Activated CD8-positive, alpha-beta memory T cell treated with anti-CD3 and anti-CD28 coated beads, Interleukin-2, amount 10 ng/mL, durations not matched to agents 7 days and 5 days (primary cell): Measurements from ENCODE around the gene PER2. TPM values are rescaled to one million over a fixed set of nuclear protein-coding genes. Genes with fewer than 3 reads are reported as not detected.

ENCODE experiments used
- ATAC-seq: fragments of 150-1000 bp; cut with Tn5 transposase; one replicate; pipeline ENCODE4 v1.10.0; 2021; ENCODE audit warnings: moderate library complexity
- CTCF ChIA-PET: fragments of 350-600 bp; sonication (Branson Sonifier 250); formaldehyde crosslinking; loops from one replicate; lab custom pipeline; 2021; ENCODE audit warnings: antibody characterized with exemption; lab: Charles Lee
- DNase-seq: peaks from one replicate; pipeline ENCODE4 v3.0.0-alpha.2; 2020
- H3K27ac Mint-ChIP-seq: one replicate; pipeline ENCODE4 v1.8.0; 2021; ENCODE audit warnings: mild to moderate bottlenecking, mixed read lengths
- H3K27me3 Mint-ChIP-seq: one replicate; pipeline ENCODE4 v1.8.0; 2021; ENCODE audit warnings: mixed read lengths
- H3K36me3 Mint-ChIP-seq: one replicate; pipeline ENCODE4 v1.8.0; 2021; ENCODE audit warnings: mild to moderate bottlenecking, mixed read lengths
- H3K4me1 Mint-ChIP-seq: one replicate; pipeline ENCODE4 v1.8.0; 2021; ENCODE audit warnings: mixed read lengths
- H3K4me3 Mint-ChIP-seq: one replicate; pipeline ENCODE4 v1.8.0; 2021; ENCODE audit warnings: mild to moderate bottlenecking, moderate library complexity, mixed read lengths
- H3K9me3 Mint-ChIP-seq: one replicate; pipeline ENCODE4 v1.8.0; 2022; ENCODE audit warnings: low read depth, mixed read lengths
- total RNA-seq, 2 experiments: library from RNA; stranded (reverse); gene quantifications; one replicate each; pipeline ENCODE4 v1.2.3, GENCODE V29; 2021

PER2 gene
- total RNA-seq, 2 experiments from 2014 or later: 9.1 to 11.5 TPM

DNA sequence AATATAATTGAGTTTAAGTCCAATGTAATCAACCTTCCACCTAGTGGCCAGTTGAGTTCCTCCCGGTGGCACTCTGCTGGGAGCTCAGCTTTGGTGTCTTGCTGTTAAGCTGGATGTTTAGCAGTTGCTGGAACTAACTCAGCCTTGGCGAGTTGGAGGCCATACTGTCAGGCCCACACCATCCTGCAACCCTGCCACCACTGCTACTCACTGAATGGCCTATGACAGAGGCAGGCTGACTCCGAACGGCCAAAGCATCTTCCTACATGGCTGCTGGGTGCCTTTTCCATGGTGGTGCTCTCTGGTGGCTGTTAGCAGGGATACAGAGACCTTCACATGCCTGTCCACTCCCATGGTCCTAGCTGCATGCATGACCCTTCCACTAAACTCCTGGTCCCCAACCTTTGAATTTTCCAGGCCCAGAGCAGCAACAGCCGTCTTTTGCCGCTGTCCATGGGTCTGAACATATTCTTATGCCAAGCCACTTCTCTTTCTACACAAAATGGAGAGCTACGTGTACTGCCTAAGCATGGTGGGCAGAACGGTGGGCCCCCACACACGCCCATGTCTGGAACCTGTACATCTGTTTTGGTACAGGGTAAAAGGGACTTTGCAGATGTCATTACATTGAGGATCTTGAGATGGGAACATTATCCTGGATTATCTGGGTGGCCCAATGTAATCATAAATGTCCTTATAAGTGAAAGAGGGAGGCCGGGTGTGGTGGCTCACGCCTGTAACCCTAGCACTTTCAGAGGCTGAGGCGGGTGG, 16.9 kb upstream of the PER2 start:
- no peak overlapping the region for H3K27ac Mint-ChIP-seq
- H3K36me3 Mint-ChIP-seq: no peaks in the 10 kb centered on the region
- H3K27me3 Mint-ChIP-seq: peaks cover 14% of the 10 kb centered on the region
- H3K9me3 Mint-ChIP-seq: no peaks in the 10 kb centered on the region
- no peak overlapping the region for H3K4me3 Mint-ChIP-seq
- CTCF ChIA-PET: interaction anchor here (1.2 kb wide), 1 partner anchor 46 kb away, joined by 5 read pairs; no protein-coding TSS in a partner anchor
- DNase-seq (no peak), ATAC-seq (no peak)
- H3K4me1 Mint-ChIP-seq: no peaks in the 10 kb centered on the region

DNA sequence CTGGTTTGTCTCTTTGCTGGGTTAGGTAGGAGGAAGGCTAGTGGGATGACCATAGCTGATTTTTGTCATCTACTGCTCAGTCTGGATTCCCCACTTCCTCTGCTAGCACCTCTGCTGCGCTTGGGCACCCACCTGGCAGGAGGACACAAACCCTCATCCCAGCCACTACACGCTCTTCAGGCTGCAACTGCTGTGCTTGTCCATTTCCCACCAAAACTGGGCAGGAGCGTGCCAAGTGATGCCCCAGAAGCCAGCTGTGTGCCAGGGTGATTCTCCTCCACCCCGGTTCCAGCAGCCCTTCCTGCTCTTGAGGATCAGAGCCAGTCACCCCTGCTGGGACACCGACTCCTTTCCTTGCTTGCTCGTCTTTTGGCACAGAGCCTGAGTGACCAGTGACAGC, 15.7 kb upstream of the PER2 start:
- H3K9me3 Mint-ChIP-seq: no peaks in the 10 kb centered on the region
- no peak overlapping the region for H3K27ac Mint-ChIP-seq
- H3K36me3 Mint-ChIP-seq: no peaks in the 10 kb centered on the region
- ATAC-seq (no peak), DNase-seq (no peak)
- H3K4me1 Mint-ChIP-seq: no peaks in the 10 kb centered on the region
- CTCF ChIA-PET: interaction anchor here (0.7 to 0.9 kb wide), 2 partner anchors 12 to 41 kb away, joined by 3 read pairs; no protein-coding TSS in a partner anchor
- no peak overlapping the region for H3K4me3 Mint-ChIP-seq
- peaks cover 15% of the 10 kb centered on the region for H3K27me3 Mint-ChIP-seq

DNA sequence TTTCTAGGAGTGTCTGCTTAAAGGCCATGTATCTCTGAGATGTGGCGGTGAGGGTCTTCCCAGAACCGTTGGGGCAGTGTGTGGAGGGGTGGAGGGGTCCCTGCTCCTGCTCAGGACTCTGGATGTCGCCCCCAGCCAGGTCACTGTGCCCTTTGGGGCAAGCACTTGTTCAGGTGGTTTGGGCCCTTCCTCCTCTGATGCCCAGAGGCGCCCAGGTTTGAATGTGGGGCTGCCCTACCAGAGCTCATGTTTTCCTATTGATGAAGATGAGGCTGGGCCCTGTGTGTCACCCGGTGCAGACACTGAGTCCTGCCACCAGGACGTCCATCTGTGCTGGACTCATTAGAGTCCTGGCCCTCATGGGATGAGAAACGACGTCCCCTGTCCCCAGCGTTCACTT, 14.3 kb upstream of the PER2 start:
- CTCF ChIA-PET: no interaction called here
- Mint-ChIP-seq H3K4me3 (no peak overlapping the region), H3K36me3 (no peaks in the 10 kb centered on the region), H3K4me1 (no peaks in the 10 kb centered on the region), H3K27ac (no peak overlapping the region), H3K27me3 (peaks cover 15% of the 10 kb centered on the region), H3K9me3 (no peaks in the 10 kb centered on the region)
- DNase-seq (no peak), ATAC-seq (no peak)

- Mint-ChIP-seq H3K27ac (no peak overlapping the region), H3K4me1 (no peaks in the 10 kb centered on the region), H3K27me3 (peaks cover 15% of the 10 kb centered on the region), H3K9me3 (no peaks in the 10 kb centered on the region), H3K36me3 (no peaks in the 10 kb centered on the region), H3K4me3 (no peak overlapping the region)
- ATAC-seq (no peak), DNase-seq (no peak)
- CTCF ChIA-PET: interaction anchor here (1.3 kb wide), 1 partner anchor 483 kb away, joined by 3 read pairs; no protein-coding TSS in a partner anchor
These were observed 13.7 kb upstream of the PER2 start for GRCh38 chr2:238302087-238302486.

- H3K9me3 Mint-ChIP-seq: no peaks in the 10 kb centered on the region
- ATAC-seq (no peak), DNase-seq (no peak)
- no peaks in the 10 kb centered on the region for H3K36me3 Mint-ChIP-seq
- no peak overlapping the region for H3K27ac Mint-ChIP-seq
- H3K4me1 Mint-ChIP-seq: no peaks in the 10 kb centered on the region
- CTCF ChIA-PET: no interaction called here
- peaks cover 15% of the 10 kb centered on the region for H3K27me3 Mint-ChIP-seq
- H3K4me3 Mint-ChIP-seq: no peak overlapping the region
These were observed 11.4 kb upstream of the PER2 start for GRCh38 chr2:238299803-238300202.

DNA sequence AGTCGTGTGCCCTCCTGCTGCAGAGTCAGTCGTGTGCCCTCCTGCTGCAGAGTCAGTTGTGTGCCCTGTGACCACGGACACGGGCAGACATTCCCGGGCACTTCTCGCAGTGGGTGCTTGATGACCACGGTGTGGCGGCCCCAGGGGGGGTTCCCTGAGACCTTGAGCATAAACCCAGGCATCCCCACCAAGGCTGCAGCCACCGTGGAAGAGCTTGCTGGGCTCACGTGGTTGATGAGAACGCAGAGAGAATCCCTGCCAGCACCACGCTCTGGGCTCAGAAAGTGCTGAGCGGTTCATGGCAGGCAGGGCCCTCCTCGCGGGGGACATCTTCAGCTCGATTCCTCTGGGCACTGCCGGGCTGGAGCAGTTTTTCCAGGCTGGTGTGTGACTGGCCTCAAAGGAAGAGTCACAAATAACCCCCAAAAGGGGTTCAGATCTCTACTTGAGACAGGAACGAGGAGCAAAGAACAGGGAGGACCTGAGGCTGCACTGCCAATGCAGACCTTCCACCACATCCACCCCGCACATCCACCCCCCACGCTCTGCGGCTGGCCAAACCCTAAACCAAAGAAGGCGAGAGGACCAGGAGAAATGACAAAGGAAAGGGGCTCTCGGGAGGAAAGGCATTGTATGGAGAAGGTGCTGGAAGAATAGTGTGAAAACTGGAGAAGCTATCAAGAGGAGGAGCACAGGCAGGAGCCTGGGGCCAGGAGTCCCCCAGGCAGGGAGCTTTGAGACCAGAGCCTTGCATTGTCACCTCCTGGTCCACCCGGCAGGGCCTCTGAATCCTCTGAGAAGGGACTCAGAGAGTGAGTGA, 8.4 kb upstream of the PER2 start:
- no peaks in the 10 kb centered on the region for H3K9me3 Mint-ChIP-seq
- CTCF ChIA-PET: no interaction called here
- no peaks in the 10 kb centered on the region for H3K36me3 Mint-ChIP-seq
- no peak for DNase-seq
- H3K4me1 Mint-ChIP-seq: no peaks in the 10 kb centered on the region
- no peak for ATAC-seq
- H3K27ac Mint-ChIP-seq: no peak overlapping the region
- peaks cover 7% of the 10 kb centered on the region for H3K27me3 Mint-ChIP-seq
- H3K4me3 Mint-ChIP-seq: no peak overlapping the region

DNA sequence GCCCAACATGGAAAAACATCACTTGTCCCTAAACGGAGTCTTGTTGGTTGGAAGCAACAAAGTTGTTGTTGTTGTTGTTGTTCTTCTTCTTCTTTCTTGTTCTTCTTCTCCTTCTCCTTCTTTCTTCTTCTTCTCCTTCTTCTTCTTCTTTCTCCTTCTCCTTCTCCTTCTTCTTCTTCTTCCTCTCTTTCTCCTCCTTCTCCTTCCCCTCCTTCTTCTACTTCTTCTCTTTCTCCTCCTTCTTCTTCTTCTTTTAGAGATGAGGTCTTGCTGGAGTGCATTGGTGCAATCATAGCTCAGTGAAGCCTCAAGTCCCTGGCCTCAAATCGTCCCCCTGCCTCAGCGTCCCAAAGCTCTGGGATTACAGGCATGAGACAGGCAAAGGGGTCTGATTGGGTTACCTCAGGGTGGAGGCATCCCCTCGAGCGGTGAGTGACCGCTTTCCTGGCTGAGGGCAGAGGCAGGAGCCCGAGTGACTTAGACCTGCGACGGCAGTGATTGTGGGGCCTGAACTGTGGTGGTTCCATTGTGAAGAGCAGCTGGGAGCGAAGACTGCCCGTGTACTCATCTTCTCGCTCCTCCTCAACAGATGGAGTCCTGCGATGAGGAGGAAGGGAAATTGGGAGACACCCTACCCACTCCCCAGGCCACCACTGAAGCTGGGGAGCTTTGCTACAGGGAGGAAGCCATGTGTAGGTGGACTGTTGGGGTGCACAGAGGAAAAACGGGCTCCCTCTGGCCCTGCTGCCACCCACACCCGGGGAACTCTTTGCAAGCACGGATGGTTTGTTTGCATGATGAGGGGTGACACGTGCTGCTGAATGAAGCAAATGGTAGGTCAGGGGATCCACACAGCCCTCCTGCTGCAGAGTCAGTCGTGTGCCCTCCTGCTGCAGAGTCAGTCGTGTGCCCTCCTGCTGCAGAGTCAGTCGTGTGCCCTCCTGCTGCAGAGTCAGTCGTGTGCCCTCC, 7.0 kb upstream of the PER2 start:
- Mint-ChIP-seq H3K27me3 (peaks cover 2% of the 10 kb centered on the region), H3K9me3 (no peaks in the 10 kb centered on the region), H3K36me3 (no peaks in the 10 kb centered on the region), H3K4me1 (no peaks in the 10 kb centered on the region), H3K27ac (no peak overlapping the region), H3K4me3 (no peak overlapping the region)
- no peak for ATAC-seq
- DNase-seq: no peak
- CTCF ChIA-PET: no interaction called here

GRCh38 chr2:238294393-238295143, 6.2 kb upstream of the PER2 start:
- ATAC-seq (no peak), DNase-seq (no peak)
- Mint-ChIP-seq H3K9me3 (no peaks in the 10 kb centered on the region), H3K4me3 (no peak overlapping the region), H3K27me3 (peaks cover 2% of the 10 kb centered on the region), H3K27ac (no peak overlapping the region), H3K4me1 (peaks cover 8% of the 10 kb centered on the region), H3K36me3 (no peaks in the 10 kb centered on the region)
- CTCF ChIA-PET: no interaction called here

DNA sequence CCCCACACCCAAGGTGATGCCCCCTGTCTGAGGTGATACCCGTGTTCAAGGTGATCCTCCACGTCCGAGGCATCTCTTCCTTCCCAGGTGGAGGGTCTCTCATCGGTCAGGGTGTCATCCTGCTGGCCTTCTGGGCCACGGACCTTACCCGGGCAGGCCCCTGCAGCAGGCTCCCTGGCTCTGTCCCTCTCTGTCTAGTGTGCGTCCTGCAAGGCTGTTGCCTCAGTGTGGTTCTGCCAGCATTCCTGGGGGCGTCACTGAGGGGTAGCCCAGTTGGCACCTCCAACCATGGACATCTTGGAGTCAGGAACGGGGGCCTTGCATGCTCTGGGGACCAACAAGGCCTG, 5.6 kb upstream of the PER2 start:
- H3K4me3 Mint-ChIP-seq: no peak overlapping the region
- no peak overlapping the region for H3K27ac Mint-ChIP-seq
- H3K36me3 Mint-ChIP-seq: no peaks in the 10 kb centered on the region
- H3K9me3 Mint-ChIP-seq: no peaks in the 10 kb centered on the region
- CTCF ChIA-PET: interaction anchor here (1.4 kb wide), 1 partner anchor 21 kb away, joined by 3 read pairs; no protein-coding TSS in a partner anchor
- DNase-seq (no peak), ATAC-seq (no peak)
- H3K4me1 Mint-ChIP-seq: peaks cover 13% of the 10 kb centered on the region
- H3K27me3 Mint-ChIP-seq: no peaks in the 10 kb centered on the region

- H3K27ac Mint-ChIP-seq: no peak overlapping the region
- no peaks in the 10 kb centered on the region for H3K9me3 Mint-ChIP-seq
- DNase-seq: no peak
- no peak overlapping the region for H3K4me3 Mint-ChIP-seq
- no peaks in the 10 kb centered on the region for H3K27me3 Mint-ChIP-seq
- H3K4me1 Mint-ChIP-seq: peaks cover 24% of the 10 kb centered on the region
- CTCF ChIA-PET: interaction anchor here (1.1 to 7.6 kb wide), 2 partner anchors 12 to 28 kb away, joined by 3 to 31 read pairs; no protein-coding TSS in a partner anchor
- H3K36me3 Mint-ChIP-seq: no peaks in the 10 kb centered on the region
- ATAC-seq: no peak
These were observed 3.3 kb upstream of the PER2 start for GRCh38 chr2:238291550-238292281.

- Mint-ChIP-seq H3K36me3 (no peaks in the 10 kb centered on the region), H3K27me3 (no peaks in the 10 kb centered on the region), H3K4me3 (no peak overlapping the region), H3K9me3 (no peaks in the 10 kb centered on the region), H3K27ac (no peak overlapping the region), H3K4me1 (peaks cover 25% of the 10 kb centered on the region)
- DNase-seq (no peak), ATAC-seq (no peak)
- CTCF ChIA-PET: interaction anchor here (1.1 to 7.6 kb wide), 2 partner anchors 13 to 27 kb away, joined by 3 to 31 read pairs; no protein-coding TSS in a partner anchor
These were observed 2.5 kb upstream of the PER2 start for GRCh38 chr2:238290715-238291549.
